Mammary epithelial cell (primary cell): Measurements from ENCODE around the gene AFG1L.

Experiments used
- CTCF ChIP-seq, 2 donors: IDR thresholded peaks in 1 of 2; conservative IDR thresholded peaks in 1 of 2; 2 replicates each; pipeline ENCODE4 v1.5.1; 2011 to 2012; ENCODE audit warnings: inconsistent platforms in 2 of 2, low read length in 2 of 2, mild to moderate bottlenecking in 2 of 2, control low read depth in 1 of 2, low read depth in 1 of 2; ENCODE audit not compliant: insufficient read depth in 1 of 2; ENCODE audit errors: extremely low read depth in 1 of 2
- EZH2 ChIP-seq: IDR thresholded peaks from 2 replicates; pipeline ENCODE4 v1.6.1; 2012; ENCODE audit warnings: low read length, inconsistent platforms, borderline replicate concordance

GRCh38 chr6:108407904-108408827 is 113.3 kb downstream of the AFG1L start:
- TF ChIP-seq CTCF (conservative IDR thresholded peaks at IDR 0.05 in 1 of 2, IDR thresholded peaks at IDR 0.05 in 1 of 2; ENCODE audit: extremely low read depth in 1 of 2, insufficient read depth in 1 of 2, low read depth in 1 of 2, low read length in 2 of 2) (no peak), EZH2 (no peak)
